ENCODE results near the gene ZNF684. TPM values are rescaled to one million over a fixed set of nuclear protein-coding genes. Genes with fewer than 3 reads are reported as not detected.
"Not testable (repeated sequence)": the region's sequence is repeated elsewhere in the genome, so short reads cannot be mapped to it uniquely, and the experiment has no call there.

Gene ZNF684
- total and polyA plus RNA-seq, 2 experiments from 2014 or later = 7.4 to 8.2 TPM

DNA sequence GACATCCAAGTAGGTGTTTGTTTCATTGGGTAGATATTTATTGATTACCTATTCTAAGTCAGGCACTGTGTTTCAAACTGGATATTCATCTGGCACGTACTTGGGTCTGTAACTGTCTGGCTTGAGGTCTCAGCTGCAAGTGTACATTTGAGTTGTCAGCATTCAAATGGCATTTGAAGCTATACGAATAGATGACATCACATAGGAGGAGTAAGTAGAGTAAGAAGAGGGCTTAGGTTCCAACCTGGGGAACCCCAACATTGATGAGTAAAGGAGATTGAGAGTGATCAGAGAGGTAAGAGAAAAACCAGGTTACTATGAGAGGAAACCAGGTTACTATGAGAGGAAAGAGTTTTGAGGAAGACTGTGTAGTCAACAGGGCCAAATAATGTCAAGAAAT is 30.7 kb downstream of the ZNF684 start:
- Histone ChIP-seq H3K27ac (no peak overlapping the region), H3K36me3 (no peaks in the 10 kb centered on the region), H3K27me3 (peaks cover 6% of the 10 kb centered on the region), H3K4me3 (no peak overlapping the region), H3K9me3 (ENCODE audit: low read depth) (no peaks in the 10 kb centered on the region), H3K4me1 (ENCODE audit: low read depth) (no peaks in the 10 kb centered on the region)
- TF ChIP-seq, protein P1, sequence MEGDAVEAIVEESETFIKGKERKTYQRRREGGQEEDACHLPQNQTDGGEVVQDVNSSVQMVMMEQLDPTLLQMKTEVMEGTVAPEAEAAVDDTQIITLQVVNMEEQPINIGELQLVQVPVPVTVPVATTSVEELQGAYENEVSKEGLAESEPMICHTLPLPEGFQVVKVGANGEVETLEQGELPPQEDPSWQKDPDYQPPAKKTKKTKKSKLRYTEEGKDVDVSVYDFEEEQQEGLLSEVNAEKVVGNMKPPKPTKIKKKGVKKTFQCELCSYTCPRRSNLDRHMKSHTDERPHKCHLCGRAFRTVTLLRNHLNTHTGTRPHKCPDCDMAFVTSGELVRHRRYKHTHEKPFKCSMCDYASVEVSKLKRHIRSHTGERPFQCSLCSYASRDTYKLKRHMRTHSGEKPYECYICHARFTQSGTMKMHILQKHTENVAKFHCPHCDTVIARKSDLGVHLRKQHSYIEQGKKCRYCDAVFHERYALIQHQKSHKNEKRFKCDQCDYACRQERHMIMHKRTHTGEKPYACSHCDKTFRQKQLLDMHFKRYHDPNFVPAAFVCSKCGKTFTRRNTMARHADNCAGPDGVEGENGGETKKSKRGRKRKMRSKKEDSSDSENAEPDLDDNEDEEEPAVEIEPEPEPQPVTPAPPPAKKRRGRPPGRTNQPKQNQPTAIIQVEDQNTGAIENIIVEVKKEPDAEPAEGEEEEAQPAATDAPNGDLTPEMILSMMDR (IDR thresholded peaks at IDR 0.05; ENCODE audit: low read depth, low read length) = no peak
- DNase-seq (ENCODE audit: low read depth in 1 of 2, low spot score in 1 of 2) = no peak

DNA sequence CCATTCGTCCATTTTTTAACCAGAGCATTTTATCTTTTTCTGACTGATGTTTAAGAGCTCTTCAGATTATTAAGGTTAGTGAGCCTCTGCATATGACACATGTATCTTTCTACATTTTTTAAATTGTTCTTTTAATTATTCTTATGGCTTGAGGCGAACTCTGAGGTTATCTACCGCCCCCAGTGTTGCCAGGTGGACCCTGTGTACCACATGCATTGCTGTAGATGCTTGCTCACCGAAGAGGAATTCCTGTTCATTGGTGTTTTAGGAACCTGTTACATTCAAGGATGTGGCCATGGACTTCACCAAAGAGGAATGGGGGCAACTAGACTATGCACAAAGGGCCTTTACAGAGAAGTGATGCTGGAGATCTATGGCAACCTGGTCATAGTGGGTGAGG is 31.8 kb downstream of the ZNF684 start:
- peaks cover 9% of the 10 kb centered on the region for H3K27me3 ChIP-seq
- H3K9me3 ChIP-seq (ENCODE audit: low read depth) = no peaks in the 10 kb centered on the region
- no peaks in the 10 kb centered on the region for H3K36me3 ChIP-seq
- TF ChIP-seq, protein P1 (IDR thresholded peaks at IDR 0.05; ENCODE audit: low read depth, low read length) = no peak
- H3K4me1 ChIP-seq (ENCODE audit: low read depth) = no peaks in the 10 kb centered on the region
- H3K27ac ChIP-seq = no peak overlapping the region
- H3K4me3 ChIP-seq = no peak overlapping the region
- DNase-seq (ENCODE audit: low read depth in 1 of 2, low spot score in 1 of 2) = no peak

DNA sequence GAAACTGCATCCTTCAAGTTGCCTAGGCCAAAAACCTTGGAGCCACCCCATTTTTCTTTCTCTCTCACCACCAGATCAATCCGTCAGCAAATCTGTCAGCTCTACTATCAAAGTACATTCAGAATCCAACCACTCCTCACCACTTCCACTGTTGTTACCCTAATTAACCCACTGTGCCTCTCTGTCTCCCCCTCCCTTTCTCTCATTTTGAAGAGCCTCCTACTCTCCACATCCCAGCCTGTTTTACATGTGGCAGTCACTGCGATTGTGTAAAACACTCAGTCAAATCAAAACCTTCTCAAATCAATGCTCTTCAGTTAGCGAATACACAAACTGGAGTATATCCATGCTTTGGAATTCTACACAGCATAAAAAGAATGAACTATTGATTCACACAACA is 33.1 kb downstream of the ZNF684 start:
- TF ChIP-seq, protein P1 (IDR thresholded peaks at IDR 0.05; ENCODE audit: low read depth, low read length) = no peak

DNA sequence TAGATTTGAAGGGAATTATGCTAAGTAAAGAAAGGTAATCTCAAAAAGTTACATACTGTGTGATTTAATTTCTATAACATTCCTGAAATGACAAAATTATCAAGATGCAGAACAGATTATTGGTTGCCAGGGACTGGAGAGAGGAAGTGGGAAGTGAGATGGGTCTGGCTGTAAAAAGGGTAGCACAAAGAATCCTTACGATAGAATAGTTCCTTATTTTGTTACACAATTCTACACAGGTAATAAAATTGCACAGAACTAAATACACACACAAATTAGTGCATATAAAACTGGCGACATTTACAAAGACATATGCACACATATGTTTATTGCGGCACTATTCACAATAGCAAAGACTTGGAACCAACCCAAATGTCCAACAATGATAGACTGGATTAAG is 33.5 kb downstream of the ZNF684 start:
- Histone ChIP-seq H3K27me3 (peaks cover 15% of the 10 kb centered on the region), H3K36me3 (no peaks in the 10 kb centered on the region), H3K4me3 (no peak overlapping the region), H3K9me3 (ENCODE audit: low read depth) (no peaks in the 10 kb centered on the region), H3K4me1 (ENCODE audit: low read depth) (no peaks in the 10 kb centered on the region), H3K27ac (no peak overlapping the region)
- TF ChIP-seq, protein P1 (IDR thresholded peaks at IDR 0.05; ENCODE audit: low read depth, low read length) = no peak
- no peak for DNase-seq (ENCODE audit: low read depth in 1 of 2, low spot score in 1 of 2)

More for the DNA sequence above, 33.1 kb downstream of the ZNF684 start:
- peaks cover 15% of the 10 kb centered on the region for H3K27me3 ChIP-seq
- H3K9me3 ChIP-seq (ENCODE audit: low read depth) = no peaks in the 10 kb centered on the region
- DNase-seq (ENCODE audit: low read depth in 1 of 2, low spot score in 1 of 2) = no peak
- H3K36me3 ChIP-seq = no peaks in the 10 kb centered on the region
- no peak overlapping the region for H3K4me3 ChIP-seq
- H3K27ac ChIP-seq = no peak overlapping the region
- H3K4me1 ChIP-seq (ENCODE audit: low read depth) = no peaks in the 10 kb centered on the region

DNA sequence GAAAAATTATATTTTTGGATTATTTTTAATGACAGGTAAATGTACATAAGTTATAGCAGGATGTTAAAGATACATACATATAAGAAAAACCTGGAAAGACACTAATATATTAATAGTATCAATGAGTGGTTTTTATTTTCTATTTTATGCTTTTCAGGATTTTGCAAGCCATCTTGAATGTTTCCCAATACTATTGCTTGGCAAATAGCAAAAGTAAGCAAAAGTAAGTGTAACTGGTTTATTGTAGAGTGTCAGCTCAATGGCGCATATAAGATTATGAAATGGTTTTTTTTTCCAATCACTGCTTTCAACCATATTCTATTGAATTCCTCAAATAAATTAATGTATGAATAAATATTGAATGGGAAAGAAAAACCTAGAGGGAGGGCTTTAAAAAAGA is 36.4 kb downstream of the ZNF684 start:
- H3K27me3 ChIP-seq = peaks cover 17% of the 10 kb centered on the region
- no peak overlapping the region for H3K4me3 ChIP-seq
- DNase-seq (ENCODE audit: low read depth in 1 of 2, low spot score in 1 of 2) = no peak
- no peaks in the 10 kb centered on the region for H3K4me1 ChIP-seq (ENCODE audit: low read depth)
- H3K9me3 ChIP-seq (ENCODE audit: low read depth) = no peaks in the 10 kb centered on the region
- TF ChIP-seq, protein P1 (IDR thresholded peaks at IDR 0.05; ENCODE audit: low read depth, low read length) = no peak
- no peak overlapping the region for H3K27ac ChIP-seq
- H3K36me3 ChIP-seq = no peaks in the 10 kb centered on the region

DNA sequence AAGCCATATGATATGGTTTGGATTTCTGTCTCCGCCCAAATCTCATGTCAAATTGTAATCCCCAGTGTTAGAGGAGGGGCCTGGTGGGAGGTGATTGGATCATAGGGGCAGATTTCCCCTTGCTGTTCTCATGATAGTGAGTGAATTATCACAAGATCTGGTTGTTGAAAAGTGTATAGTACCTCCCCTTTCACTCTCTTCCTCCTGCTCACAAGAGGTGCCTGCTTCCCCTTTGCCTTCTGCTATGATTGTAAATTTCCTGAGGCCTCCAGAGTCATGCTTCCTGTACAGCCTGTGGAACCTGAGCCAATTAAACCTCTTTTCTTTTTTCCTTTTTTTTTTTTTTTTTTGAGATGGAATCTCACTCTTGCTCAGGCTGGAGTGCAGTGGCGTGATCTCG is 43.4 kb downstream of the ZNF684 start:
- not testable (repeated sequence) for H3K4me1 ChIP-seq (ENCODE audit: low read depth); H3K27ac ChIP-seq; H3K36me3 ChIP-seq; H3K4me3 ChIP-seq; H3K9me3 ChIP-seq (ENCODE audit: low read depth)
- H3K27me3 ChIP-seq = peaks cover 30% of the 10 kb centered on the region
- DNase-seq (ENCODE audit: low read depth in 1 of 2, low spot score in 1 of 2) = peak in 1 of 2 donors; percentile 23

All from cardiac muscle cell (in vitro differentiated cells and primary cell).